ENCODE results near the gene FGFR4.
A peak's percentile ranks its signal among the peaks of the same experiment; 100 is the strongest.

Gene FGFR4

GRCh38 chr5:177103523-177104253, 17.0 kb downstream of the FGFR4 start:
- no peak for DNase-seq (ENCODE audit: low spot score)

GRCh38 chr5:177105691-177106476, 19.2 kb downstream of the FGFR4 start:
- DNase-seq (ENCODE audit: low spot score) = no peak

GRCh38 chr5:177107159-177107558, 20.4 kb downstream of the FGFR4 start:
- DNase-seq (ENCODE audit: low spot score) = no peak

GRCh38 chr5:177109810-177110209, 23.1 kb downstream of the FGFR4 start:
- DNase-seq (ENCODE audit: low spot score) = no peak

GRCh38 chr5:177111720-177112394, 25.1 kb downstream of the FGFR4 start:
- peak; percentile 94 for DNase-seq (ENCODE audit: low spot score)

GRCh38 chr5:177112589-177113220, 26.0 kb downstream of the FGFR4 start:
- DNase-seq (ENCODE audit: low spot score) = no peak

GRCh38 chr5:177113566-177114424, 27.1 kb downstream of the FGFR4 start:
- peak; percentile 94 for DNase-seq (ENCODE audit: low spot score)

GRCh38 chr5:177116631-177117373, 30.1 kb downstream of the FGFR4 start:
- no peak for DNase-seq (ENCODE audit: low spot score)

- DNase-seq (ENCODE audit: low spot score) = no peak
Observed at GRCh38 chr5:177117441-177118045, 30.8 kb downstream of the FGFR4 start.

- no peak for DNase-seq (ENCODE audit: low spot score)
Observed at GRCh38 chr5:177122566-177122965, 35.9 kb downstream of the FGFR4 start.

- DNase-seq (ENCODE audit: low spot score) = no peak
Observed at GRCh38 chr5:177123789-177124485, 37.2 kb downstream of the FGFR4 start.

- DNase-seq (ENCODE audit: low spot score) = no peak
Observed at GRCh38 chr5:177124486-177124991, 37.8 kb downstream of the FGFR4 start.

- no peak for DNase-seq (ENCODE audit: low spot score)
Observed at GRCh38 chr5:177126771-177127170, 40.1 kb downstream of the FGFR4 start.

GRCh38 chr5:177128551-177128981, 41.9 kb downstream of the FGFR4 start:
- no peak for DNase-seq (ENCODE audit: low spot score)

GRCh38 chr5:177130211-177131018, 43.7 kb downstream of the FGFR4 start:
- no peak for DNase-seq (ENCODE audit: low spot score)

GRCh38 chr5:177131019-177131320, 44.3 kb downstream of the FGFR4 start:
- no peak for DNase-seq (ENCODE audit: low spot score)

- no peak for DNase-seq (ENCODE audit: low spot score)
Observed at GRCh38 chr5:177131352-177132135, 44.8 kb downstream of the FGFR4 start.

All from HuH-7 (cell line).